Measurements from ENCODE around the gene SAFB. TPM values are rescaled to one million over a fixed set of nuclear protein-coding genes. Genes with fewer than 3 reads are reported as not detected.
A peak's percentile ranks its signal among the peaks of the same experiment; 100 is the strongest.

Gene SAFB
- total and polyA plus RNA-seq, 11 donors: 22.3 to 59.6 (median 48.0) TPM

- Histone ChIP-seq H3K27ac (no peak overlapping the region), H3K4me1 (peaks cover 0 to 27% (median 10%) of the 10 kb centered on the region in 12 donors), H3K4me3 (no peak overlapping the region), H3K27me3 (no peaks in the 10 kb centered on the region), H3K36me3 (peaks cover 3 to 65% (median 22%) of the 10 kb centered on the region in 9 donors), H3K9me3 (no peaks in the 10 kb centered on the region)
- 64 to 76% (median 68%) methylated on average over 1 of the region's 1 CpG for WGBS, 4 donors
- TF ChIP-seq, protein P1, sequence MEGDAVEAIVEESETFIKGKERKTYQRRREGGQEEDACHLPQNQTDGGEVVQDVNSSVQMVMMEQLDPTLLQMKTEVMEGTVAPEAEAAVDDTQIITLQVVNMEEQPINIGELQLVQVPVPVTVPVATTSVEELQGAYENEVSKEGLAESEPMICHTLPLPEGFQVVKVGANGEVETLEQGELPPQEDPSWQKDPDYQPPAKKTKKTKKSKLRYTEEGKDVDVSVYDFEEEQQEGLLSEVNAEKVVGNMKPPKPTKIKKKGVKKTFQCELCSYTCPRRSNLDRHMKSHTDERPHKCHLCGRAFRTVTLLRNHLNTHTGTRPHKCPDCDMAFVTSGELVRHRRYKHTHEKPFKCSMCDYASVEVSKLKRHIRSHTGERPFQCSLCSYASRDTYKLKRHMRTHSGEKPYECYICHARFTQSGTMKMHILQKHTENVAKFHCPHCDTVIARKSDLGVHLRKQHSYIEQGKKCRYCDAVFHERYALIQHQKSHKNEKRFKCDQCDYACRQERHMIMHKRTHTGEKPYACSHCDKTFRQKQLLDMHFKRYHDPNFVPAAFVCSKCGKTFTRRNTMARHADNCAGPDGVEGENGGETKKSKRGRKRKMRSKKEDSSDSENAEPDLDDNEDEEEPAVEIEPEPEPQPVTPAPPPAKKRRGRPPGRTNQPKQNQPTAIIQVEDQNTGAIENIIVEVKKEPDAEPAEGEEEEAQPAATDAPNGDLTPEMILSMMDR (IDR thresholded peaks at IDR 0.05): no peak
- no peak for TF ChIP-seq POLR2A (IDR thresholded peaks at IDR 0.05)
- intact Hi-C loops (cut with DNase I): no loop called here
- DNase-seq (no peak), ATAC-seq (no peak)
These were observed 15.1 kb downstream of the SAFB start for GRCh38 chr19:5637971-5638370.

DNA sequence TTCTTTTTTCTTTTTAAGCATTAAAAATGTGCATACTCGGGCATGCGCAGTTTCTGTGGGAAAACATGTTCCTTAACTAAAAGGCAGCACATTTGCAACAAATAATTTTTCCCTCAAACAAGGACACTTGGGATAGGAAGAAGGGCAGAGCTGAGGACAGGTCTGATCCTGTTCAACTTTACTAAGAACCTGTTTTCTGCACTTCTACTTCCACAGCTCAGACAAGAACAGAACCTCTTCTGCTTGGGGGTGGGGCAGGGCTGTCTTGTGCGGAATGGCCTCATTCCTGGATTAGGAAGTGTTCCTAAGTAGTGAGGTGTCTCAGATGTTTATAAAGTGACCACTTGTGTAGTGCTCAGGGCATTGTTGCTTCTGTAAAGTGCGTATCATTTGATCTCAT, 18.3 kb downstream of the SAFB start:
- ATAC-seq (no peak), DNase-seq (no peak)
- intact Hi-C loops (cut with DNase I): no loop called here
- no peak overlapping the region for H3K27ac ChIP-seq
- peaks cover 0 to 12% (median 4%) of the 10 kb centered on the region in 12 donors for H3K4me1 ChIP-seq
- no peaks in the 10 kb centered on the region for H3K9me3 ChIP-seq
- TF ChIP-seq, protein P1 (IDR thresholded peaks at IDR 0.05): no peak
- TF ChIP-seq POLR2A (IDR thresholded peaks at IDR 0.05): no peak
- H3K36me3 ChIP-seq: peaks cover 2 to 84% (median 49%) of the 10 kb centered on the region in 9 donors
- H3K27me3 ChIP-seq: no peaks in the 10 kb centered on the region
- H3K4me3 ChIP-seq: peak overlapping the region in 1 of 12 donors; percentile 2
- WGBS, 4 donors: 85 to 98% (median 90%) methylated on average over 4 of the region's 4 CpGs

DNA sequence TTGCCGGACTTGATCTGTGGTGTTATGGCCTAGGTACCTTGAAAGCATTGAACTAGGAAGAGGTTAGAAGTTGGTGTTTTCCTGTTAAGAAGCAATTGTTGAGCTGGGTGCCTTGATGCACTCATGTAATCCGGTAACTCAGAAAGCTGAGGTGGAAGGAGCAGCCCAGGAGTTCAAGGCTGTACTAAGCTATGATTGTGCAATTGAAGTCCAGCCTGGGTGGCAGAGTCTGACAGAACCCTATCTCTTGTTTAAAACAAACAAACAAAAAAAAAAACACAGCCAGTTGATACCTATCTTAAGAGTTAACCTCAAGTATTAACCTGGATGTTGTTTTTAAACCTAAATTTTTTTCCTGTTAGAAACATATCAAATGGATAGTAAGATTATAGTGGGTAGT, 19.3 kb downstream of the SAFB start:
- H3K27ac ChIP-seq: no peak overlapping the region
- WGBS, 4 donors: 92 to 100% (median 94%) methylated on average over 2 of the region's 2 CpGs
- ATAC-seq (no peak), DNase-seq (no peak)
- no peaks in the 10 kb centered on the region for H3K9me3 ChIP-seq
- H3K4me3 ChIP-seq: no peak overlapping the region
- peaks cover 0 to 9% (median 3%) of the 10 kb centered on the region in 12 donors for H3K4me1 ChIP-seq
- TF ChIP-seq POLR2A (IDR thresholded peaks at IDR 0.05): no peak
- TF ChIP-seq, protein P1 (IDR thresholded peaks at IDR 0.05): no peak
- H3K36me3 ChIP-seq: peaks cover 0 to 88% (median 59%) of the 10 kb centered on the region in 9 donors
- intact Hi-C loops (cut with DNase I): no loop called here
- H3K27me3 ChIP-seq: no peaks in the 10 kb centered on the region

GRCh38 chr19:5643060-5643459, 20.2 kb downstream of the SAFB start:
- Histone ChIP-seq H3K36me3 (peaks cover 0 to 92% (median 68%) of the 10 kb centered on the region in 9 donors), H3K4me1 (peaks cover 0 to 3% (median 0%) of the 10 kb centered on the region in 12 donors), H3K27me3 (no peaks in the 10 kb centered on the region), H3K9me3 (no peaks in the 10 kb centered on the region), H3K27ac (no peak overlapping the region), H3K4me3 (no peak overlapping the region)
- no peak for TF ChIP-seq POLR2A (IDR thresholded peaks at IDR 0.05)
- TF ChIP-seq, protein P1 (IDR thresholded peaks at IDR 0.05): no peak
- DNase-seq (no peak), ATAC-seq (no peak)
- intact Hi-C loops (cut with DNase I): no loop called here
- 81 to 89% (median 87%) methylated on average over 4 of the region's 4 CpGs for WGBS, 4 donors
